ENCODE data around the gene EIF5A2.
"Not testable (repeated sequence)": the region's sequence is repeated elsewhere in the genome, so short reads cannot be mapped to it uniquely, and the experiment has no call there.

Gene EIF5A2

DNA sequence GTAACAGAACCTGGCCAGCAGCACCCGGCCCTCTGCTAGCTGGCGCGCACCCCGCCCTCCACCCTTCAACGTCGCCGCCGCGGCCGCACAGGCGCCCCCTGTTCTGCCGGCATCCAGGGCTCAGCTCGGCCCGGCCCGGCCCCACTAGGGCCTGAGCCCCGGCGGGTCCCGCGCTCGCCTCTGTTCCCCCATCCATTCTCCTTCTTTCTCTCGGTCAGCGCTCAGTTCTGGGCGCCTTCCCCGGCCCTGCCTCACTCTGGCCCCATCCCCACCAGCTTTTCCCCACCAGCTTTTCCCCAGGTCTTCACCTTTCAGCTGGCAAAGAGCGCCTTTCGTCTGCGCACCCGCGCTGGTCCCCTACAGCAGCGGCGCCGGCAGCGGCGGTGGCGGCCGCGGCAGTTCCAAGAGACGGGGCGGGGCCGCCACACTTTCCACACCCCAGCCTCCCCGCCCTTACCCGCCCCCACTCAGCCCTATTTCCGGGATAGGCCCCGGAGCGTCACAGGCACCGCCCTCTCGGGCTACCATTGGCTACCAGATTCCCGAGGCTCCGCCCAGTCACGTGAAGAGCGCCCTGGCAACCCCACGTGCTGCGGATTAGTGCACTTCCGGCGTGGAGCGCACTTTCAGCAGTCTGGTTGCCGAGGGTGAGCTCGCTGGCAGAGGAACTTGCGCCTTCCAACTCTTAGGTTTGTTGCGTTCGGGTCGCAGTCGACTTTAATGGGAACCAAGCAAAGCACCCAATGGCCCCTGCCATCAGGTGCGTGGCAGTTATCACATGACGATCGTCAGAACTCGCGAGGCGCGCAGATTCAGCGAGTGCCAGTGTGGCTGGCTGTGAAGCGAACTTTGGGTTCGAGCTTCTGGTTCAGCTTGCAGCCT, at the start of gene EIF5A2:
Gene EIF5A2, minus strand, starts transcription at position 403 of the 882 bp plus-strand sequence. CDS start 831 bp downstream, outside the sequence.
- DNase-seq, result peak; percentile 97

DNA sequence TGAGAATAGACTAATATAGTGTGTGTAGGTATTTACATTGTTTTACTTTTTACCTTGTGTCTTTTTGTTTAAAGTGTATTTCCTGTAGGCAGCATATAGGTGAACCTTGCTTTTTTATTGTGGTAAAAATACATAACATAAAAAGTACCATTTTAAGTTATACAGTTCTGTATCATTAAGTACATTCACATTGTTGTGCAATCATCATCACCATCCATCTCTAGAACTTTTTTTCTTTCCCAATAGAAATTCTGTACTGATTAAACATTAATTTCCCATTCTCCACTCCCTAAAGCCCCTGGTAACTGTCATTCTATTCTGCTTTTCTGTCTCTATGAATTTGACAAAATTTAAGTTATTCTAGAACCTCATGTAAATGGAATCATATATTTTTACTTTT, 48.2 kb upstream of the EIF5A2 start:
- no peak for DNase-seq

DNA sequence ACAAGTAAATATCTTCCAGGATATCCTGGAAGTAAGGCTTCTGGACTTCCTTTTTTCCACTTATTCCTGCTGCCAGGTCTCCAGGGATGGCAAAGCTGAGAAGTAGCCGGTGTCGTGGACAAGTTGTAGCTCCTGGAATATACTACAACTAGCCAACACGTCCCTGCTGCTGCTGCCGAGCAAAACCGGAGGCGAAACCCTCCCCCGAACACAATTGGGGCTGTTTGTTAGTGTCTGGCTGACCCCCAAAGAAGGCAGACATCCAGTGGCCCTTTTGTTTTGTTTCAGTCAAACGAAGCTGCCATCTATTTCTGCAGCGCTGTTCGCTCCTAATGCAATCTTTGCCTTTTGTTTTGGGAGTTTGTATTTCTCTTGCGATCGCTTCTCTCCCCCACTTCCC, 45.3 kb upstream of the EIF5A2 start:
- no peak for DNase-seq

DNA sequence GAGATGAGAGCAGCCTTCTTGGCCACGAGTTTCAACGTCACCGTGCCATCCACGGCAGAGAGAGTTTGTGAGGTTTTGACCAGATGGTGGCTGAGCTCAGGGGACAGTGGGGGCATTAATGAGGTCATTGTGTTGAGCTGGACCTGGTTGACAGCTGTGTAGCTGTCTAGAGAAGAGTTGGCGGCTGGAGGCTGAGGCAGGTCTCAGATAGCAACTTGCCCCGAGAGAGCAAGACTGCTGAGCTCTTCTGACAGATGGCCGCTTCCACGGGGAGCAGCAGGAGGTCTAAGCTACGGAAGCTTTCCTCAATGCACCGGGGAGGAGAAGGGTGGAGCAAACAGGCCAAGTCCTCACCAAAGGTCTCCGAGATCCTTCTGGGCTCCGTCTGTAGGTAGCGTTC, 44.8 kb upstream of the EIF5A2 start:
- no peak for DNase-seq

DNA sequence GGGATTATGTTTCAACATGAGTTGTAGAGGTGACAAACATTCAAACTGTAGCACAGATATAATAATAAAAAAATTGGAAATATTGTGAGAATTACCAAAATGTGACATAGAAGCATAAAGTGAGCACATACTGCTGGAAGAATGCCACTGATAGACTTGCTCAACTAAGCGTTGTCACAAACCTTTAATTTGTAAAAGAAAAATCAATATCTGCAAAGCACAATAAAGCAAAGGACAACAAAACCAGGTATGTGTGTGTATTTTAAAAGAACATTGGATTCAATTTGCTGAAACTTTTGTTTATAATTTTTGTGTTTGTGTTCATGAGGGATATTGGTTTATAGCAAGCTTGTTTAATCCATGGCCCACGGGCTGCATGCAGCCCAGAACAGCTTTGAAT, 40.8 kb upstream of the EIF5A2 start:
- DNase-seq, result no peak

DNA sequence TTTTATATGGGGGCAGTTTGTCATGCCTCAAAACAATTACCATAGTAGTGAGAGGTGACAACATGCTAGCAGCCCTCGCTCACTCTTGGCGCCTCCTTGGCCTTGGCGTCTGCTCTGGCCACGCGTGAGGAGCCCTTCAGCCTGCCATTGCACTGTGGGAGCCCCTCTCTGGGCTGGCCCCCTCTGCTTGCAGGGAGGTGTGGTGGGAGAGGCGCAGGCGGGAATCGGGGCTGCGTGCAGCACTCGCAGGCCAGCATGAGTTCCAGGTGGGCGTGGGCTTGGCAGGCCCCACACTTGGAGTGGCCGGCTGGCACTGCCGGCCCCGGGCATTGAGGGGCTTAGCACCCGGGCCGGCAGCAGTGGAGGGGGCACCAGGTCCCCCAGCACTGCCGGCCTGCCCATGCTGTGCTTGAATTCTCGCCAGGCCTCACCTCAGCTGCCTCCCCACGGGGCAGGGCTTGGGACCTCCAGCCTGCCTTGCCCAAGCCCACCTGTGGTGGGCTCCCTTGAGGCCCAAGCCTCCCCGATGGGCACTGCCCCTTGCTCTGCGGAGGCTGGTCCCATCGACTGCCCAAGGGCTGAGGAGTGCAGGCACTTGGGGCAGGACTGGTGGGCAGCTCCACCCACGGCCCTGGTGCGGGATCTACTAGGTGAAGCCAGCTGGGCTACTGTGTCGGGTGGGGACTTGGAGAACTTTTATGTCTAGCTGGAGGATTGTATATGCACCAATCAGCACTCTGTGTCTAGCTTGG, 38.8 kb upstream of the EIF5A2 start:
- no peak for DNase-seq

DNA sequence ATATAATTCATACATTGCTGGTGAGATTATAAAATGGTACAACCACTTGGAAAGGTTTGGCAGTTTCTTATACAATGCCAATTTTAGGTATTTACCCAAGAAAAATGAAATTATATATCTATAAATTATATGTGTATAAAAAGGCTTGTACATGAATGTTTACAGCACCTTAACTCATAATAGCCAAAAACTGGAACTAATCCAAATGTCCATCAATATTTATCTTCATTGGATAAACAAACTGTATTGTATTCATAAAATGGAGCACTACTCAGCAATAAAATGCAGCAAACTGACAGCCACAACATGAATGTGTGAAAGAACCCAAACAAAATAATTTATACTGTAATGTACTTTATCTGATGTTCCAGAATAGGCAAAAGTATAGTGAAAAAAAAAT, 33.6 kb upstream of the EIF5A2 start:
- no peak for DNase-seq

DNA sequence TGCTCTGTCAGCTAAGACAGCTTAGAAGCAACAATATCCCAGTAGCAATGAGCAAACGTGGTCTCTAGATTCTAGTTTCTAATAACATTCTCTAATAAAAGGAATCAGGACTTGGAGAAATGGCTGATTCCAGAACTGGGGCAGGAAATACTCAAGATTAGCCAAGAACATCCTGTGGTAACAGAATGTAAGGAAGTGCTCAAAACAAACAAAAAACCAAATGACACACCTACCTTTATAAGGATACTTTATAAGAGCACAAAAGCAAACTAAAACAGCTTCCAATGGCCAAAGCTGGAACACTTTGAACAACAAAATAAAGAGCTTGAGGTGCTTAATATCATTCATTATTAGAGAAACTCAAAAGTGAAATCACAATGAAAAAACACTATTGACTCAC, 33.1 kb upstream of the EIF5A2 start:
- no peak for DNase-seq

DNA sequence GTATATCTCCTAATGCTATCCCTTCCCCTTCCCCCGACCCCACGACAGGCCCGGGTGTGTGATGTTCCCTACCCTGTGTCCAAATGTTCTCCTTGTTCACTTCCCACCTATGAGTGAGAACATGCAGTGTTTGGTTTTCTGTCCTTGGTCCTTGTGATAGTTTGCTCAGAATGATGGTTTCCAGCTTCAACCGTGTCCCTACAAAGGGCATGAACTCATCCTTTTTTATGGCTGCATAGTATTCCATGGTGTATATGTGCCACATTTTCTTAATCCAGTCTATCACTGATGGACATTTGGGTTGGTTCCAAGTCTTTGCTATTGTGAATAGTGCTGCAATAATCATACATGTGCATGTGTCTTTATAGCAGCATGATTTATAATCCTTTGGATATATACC, 24.6 kb upstream of the EIF5A2 start:
- DNase-seq, result not testable (repeated sequence)

DNA sequence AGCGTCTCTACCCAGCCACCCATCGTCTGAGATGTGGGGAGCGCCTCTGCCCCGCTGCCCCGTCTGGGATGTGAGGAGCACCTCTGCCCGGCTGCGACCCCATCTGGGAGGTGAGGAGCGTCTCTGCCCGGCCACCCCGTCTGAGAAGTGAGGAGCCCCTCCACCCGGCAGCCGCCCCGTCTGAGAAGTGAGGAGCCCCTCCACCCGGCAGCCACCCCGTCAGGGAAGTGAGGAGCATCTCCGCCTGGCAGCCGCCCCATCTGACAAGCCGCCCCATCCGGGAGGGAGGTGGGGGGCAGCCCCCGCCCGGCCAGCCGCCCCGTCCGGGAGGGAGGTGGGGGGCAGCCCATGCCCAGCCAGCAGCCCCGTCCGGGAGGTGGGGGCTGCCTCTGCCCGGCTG, 15.1 kb upstream of the EIF5A2 start:
- not testable (repeated sequence) for DNase-seq

DNA sequence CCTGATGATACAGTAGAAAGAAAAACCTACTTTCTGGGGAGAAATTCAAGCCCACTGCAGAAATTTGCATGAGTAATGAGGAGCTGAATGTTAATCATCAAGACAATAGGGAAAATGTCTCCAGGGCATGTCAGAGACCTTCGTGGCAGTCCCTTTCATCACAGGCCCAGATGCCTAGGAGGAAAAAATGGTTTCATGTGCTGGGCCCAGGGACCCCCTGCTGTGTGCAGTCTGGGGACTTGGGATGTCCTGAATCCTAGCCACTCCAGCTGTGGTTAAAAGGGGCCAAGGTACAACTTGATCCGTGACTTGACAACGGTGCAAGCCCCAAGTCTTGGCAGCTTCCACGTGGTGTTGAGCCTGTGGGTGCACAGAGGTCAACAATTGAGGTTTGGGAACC, 10.3 kb upstream of the EIF5A2 start:
- no peak for DNase-seq

DNA sequence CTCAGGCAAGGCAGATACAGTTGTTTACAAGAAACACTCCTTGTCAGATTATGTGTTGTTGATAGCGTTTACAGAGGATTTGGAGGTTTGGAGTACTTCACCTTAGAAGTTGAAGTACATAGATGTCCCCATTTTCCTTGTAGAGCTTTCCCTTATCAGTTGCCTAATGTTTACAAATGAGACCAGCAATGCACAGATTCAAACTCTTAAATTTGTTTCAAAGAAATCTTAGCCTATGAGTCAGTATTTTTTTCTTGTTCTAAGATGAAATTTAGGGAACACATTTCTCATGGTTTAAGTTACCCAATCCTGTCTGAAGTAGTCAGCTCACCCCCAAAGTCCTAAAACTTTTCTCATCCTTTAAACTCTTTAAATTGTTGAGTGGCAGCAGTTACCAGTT, 6.3 kb upstream of the EIF5A2 start:
- DNase-seq, result no peak

DNA sequence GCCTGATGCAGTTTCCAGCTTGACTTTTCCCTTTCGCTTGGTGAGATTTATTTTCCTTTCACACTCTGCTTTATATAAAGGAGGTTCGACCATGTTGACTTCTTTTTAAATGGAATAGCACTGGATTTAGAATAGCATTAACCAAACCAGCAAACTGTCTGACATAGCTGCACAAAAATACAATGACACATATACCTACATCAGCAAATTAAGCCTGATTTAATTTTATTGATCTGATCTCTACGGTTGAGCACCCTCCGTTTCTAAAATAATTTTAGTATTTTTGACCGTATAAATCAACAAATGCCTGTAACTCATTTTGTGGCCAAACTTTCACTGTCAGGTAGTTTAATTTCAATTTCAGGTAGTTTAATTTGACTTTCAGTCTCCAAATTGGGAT, 5.8 kb upstream of the EIF5A2 start:
- no peak for DNase-seq

DNA sequence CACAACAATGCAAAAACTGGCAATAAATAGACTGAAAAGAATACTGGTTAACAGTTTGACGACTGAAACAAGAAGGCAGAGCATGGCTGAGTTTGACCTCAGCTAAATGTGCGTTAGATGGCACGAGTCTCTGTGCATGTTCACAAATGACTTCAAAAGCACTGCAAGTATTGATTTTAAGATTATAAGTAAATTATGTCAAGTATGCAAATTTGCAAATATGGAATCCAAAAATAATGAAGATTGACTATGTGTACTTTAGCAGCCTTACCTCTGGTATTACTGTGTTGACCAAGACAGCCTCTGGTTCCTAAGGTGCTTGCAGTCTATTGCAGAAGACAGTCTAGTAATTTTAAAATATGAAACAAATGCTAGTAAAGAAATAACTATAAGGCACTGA, 2.6 kb upstream of the EIF5A2 start:
- no peak for DNase-seq

DNA sequence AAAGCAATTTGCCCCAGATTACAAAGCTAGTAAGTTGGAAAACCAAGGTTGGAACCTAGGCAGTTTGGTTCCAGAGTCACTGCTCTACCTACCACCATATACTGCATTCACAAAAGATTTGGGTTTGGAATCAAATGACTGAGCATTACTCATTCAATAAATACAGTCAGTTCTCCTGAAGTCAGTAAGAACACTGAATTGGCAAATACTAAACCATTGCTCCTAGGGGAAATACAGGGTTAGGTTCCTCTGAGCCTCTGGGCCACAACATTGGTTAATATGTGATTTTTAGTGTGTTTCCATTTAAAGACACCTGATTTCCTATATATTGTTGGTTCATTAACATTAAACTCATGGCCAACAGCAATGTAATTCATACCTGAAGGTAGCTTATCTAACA, 2.1 kb upstream of the EIF5A2 start:
- DNase-seq, result peak; percentile 3

DNA sequence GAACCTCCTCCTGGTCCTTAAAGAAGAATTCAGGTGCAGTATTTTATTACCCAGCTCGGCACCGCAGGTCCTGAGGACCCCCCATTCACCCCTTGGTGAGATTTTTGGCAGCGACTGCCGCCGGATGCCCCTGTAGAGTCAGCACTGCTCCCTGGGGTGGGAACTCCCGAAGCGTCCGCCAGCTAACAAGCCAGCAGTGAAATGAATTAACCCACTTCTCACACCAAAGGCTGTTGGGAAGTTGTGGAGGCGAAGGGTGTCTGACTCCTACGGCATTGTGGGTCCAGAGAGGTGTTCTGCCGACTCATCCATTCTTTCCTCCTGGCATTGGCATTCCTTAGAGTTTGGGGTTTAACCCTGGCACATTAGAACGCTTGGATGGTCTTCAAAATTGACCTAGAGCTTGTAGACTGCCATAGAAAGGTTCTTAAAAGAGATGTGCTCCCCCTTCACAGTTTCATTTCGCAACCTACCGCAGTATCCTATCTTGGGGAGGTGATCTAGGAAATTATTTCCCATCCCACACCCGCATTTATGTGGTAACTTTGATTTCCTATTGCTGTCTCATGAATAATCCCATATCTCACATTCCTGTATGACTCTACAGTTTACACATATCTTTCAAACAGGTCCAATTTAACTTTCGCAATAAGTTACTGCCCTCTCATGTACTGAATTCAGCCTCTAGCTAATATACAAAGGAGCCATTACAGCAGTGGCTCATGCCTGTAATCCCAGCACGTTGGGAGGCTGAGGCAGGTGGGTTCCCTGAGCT, 879 bp upstream of the EIF5A2 start:
- DNase-seq, result peak; percentile 7

DNA sequence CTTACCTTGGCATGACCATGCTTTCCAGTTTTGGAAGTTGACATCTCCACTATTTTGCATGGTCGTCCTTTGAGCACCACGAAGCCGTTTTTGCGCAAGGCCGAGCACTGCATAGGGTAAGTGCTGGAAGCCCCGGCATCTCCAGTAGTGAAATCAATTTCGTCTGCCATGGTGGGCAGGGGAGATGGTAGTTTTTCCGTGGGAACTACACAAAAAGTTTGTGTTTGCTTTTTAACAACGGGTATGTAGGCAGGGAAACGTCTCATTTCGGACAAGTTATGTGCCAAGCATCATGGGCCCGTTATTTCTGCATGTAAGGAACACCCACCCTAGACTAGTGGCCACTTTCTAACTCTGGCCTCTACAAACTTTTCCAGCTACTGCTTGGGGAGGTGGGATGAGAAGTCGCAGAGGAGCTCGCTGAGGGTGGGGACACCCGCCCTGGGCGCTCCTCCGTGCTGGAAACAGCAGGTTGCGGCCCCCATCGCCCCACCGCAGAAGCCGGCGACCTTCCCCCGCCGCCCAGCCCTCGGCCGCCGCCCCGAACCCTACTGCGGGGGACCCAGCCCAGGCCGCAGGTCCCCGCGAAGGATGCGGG, 701 bp downstream of the EIF5A2 start:
- no peak for DNase-seq

DNA sequence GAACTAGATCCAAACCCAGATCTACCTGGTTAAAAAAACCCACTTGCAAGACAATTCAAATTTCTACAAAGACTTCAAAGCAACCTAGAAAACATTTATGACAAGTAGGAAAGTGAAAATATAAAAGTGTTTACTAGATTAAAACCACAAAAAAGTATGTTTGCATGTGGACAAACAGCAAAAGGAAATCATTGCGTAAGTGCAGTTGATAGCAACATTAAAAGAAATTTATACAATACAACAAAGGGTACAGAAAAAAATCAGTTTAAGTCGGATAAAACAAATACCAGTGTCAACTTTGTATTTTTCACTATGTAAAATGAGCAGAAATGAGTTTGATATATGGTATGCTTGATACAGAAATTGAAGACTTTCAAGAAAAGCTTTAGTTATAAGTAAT, 2.6 kb downstream of the EIF5A2 start:
- no peak for DNase-seq

DNA sequence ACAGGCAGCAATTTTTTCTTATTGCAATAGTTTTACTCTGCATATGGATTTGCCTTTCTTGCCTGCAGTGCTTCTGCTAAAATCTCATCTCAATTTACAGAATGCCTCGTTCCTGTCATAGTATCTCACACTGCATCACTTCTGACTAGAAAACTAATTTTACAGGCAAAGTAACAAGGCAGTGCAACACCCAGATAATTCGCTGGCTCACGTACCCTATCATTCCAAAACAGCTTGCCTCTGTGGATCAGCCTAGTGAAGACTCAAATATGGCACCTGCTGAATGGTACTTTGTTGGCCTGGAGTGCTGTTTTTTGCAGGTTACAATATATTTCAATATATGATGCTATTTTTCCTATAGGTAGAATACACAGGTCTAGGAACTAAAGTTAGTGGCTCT, 5.3 kb downstream of the EIF5A2 start:
- DNase-seq, result no peak

DNA sequence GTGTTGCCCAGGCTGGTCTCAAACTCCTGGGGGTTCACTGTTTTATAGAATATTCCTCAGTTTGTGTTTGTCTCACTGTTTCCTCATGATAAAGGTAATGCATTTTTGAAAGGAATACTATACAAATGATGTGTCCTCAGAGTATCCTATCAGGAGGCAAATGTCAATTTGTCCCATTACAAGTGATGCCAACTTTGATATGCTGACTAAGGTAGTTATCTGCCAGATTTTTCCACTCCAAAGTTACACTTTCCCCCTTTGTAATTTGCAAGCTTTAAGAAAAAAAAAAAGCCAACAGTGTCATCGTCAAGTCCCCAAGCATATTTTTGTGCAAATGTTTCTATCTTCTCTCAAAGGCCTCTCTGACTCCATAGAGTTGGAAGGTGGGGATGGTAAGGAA, 9.0 kb downstream of the EIF5A2 start:
- no peak for DNase-seq

DNA sequence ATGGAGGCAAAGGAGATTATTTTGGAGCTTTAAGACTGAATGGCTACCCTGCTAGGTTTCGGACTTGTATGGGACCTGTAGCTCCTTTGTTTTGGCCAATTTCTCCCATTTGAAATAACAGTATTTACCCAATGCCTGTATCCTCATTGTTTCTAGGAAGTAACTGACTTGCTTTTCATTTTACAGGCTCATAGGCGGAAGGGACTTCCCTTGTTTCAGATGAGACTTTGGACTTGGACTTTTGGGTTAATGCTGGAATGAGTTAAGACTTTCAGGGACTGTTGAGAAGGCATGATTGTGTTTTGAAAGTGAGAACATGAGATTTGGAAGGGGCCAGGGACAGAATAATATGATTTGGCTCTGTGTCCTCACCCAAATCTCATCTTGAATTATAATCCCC, 10.5 kb downstream of the EIF5A2 start:
- no peak for DNase-seq

DNA sequence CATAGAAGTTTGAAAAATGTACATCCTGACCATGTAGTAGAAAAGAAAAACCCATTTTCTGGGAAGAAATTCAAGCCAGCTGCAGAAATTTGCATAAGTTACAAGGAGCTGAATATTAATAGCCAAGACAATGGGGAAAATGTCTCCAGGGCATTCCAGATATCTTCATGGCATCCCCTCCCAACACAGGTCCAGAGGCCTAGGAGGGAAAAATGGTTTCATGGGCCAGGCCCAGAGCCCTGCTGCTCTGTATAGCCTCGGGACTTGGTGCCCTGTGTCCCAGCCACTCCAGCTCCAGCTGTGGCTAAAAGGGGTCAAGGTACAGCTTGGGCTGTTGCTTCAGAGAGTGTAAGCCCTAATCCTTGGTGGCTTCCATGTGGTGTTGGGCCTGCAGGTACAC, 11.2 kb downstream of the EIF5A2 start:
- DNase-seq, result not testable (repeated sequence)

DNA sequence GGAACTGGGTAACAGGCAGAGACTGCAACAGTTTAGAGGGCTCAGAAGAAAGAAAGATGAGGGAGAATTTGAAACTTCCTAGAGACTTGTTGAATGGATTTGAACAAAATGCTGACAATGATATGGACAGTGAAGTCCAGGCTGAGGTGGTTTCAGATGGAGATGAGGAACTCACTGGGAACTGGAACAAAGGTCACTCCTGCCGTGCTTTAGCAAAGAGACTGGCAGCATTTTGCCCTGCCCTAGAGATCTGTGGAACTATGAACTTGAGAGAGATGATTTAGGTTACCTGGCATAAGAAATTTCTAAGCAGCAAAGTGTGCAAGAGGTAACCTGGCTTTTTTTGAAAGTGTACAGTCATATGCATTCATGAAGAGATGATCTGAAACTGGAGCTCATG, 11.7 kb downstream of the EIF5A2 start:
- DNase-seq, result no peak

Measured in CD4-positive, alpha-beta T cell treated with Interleukin-17A for 1 hour (primary cell).